Epithelial cell of proximal tubule (primary cell): ENCODE measurements around the gene HNF1A. TPM values are rescaled to one million over a fixed set of nuclear protein-coding genes. Genes with fewer than 3 reads are reported as not detected.

Experiments used
- DNase-seq: peaks from one replicate; pipeline ENCODE4 v3.0.0-alpha.2; 2011; ENCODE audit warnings: low read depth
- H3K4me3 ChIP-seq: 2 replicates; pipeline ENCODE4 v1.5.1; 2011; ENCODE audit warnings: low read depth, mild to moderate bottlenecking, low read length
- CTCF ChIP-seq: conservative IDR thresholded peaks from 2 replicates; pipeline ENCODE4 v1.5.1; 2012; ENCODE audit warnings: low read depth, mild to moderate bottlenecking, low read length
- total RNA-seq: library from RNA; depleted of rRNA; stranded (reverse); fragments of >200 nt; gene quantifications from 2 replicates; pipeline ENCODE4 v1.2.3, GENCODE V29; 2015

HNF1A gene
- total RNA-seq, 1 donor from 2014 or later, result 0.17 TPM

- no peak for DNase-seq
- no peak overlapping the region for H3K4me3 ChIP-seq
- no peak for TF ChIP-seq CTCF
These were observed 72.4 kb downstream of the HNF1A start for GRCh38 chr12:121050725-121051124.

Other genes with a start within 250 kb of the HNF1A start
- gene SPPL3, start 74.2 kb upstream of the HNF1A start, total RNA-seq, result 8.6 and 9.5 TPM in 2 replicates
- 20.6 and 22.9 TPM in 2 replicates for gene C12orf43, start 37.9 kb downstream of the HNF1A start, total RNA-seq
- gene OASL, start 60.7 kb downstream of the HNF1A start, total RNA-seq, result 0.12 and 0.29 TPM in 2 replicates
- gene P2RX7, start 154.3 kb downstream of the HNF1A start, total RNA-seq, result not detected in 2 replicates
- 32.8 and 62.6 TPM in 2 replicates for gene P2RX4, start 231.6 kb downstream of the HNF1A start, total RNA-seq